Head of caudate nucleus (tissue), 42 donors: ENCODE results near the gene DNAJC10.
"Not testable (repeated sequence)": the region's sequence is repeated elsewhere in the genome, so short reads cannot be mapped to it uniquely, and the experiment has no call there.

Experiments used
- DNase-seq, 42 donors: peaks; one replicate each; pipeline versions ENCODE4 v3.0.0 to v3.0.0-alpha.2; 2020 to 2021; ENCODE audit warnings: mixed read lengths in 7 of 42
- intact Hi-C: fragments of 100-400 bp; cut with DNase I; formaldehyde crosslinking; loops from one replicate; pipeline ENCODE4 v1.15.0; 2022

DNAJC10 gene

GRCh38 chr2:182717816-182718215 lies 1.8 kb downstream of the DNAJC10 start:
- intact Hi-C loops = no loop called here
- no peak for DNase-seq

GRCh38 chr2:182718459-182718858 lies 2.4 kb downstream of the DNAJC10 start:
- intact Hi-C loops = no loop called here
- no peak for DNase-seq

- intact Hi-C loops, DNase-seq: not testable (repeated sequence)
These were observed 3.1 kb downstream of the DNAJC10 start for GRCh38 chr2:182719116-182719515.

GRCh38 chr2:182724656-182725055 lies 8.6 kb downstream of the DNAJC10 start:
- no peak for DNase-seq
- intact Hi-C loops = no loop called here

GRCh38 chr2:182726473-182726872 lies 10.4 kb downstream of the DNAJC10 start:
- no peak for DNase-seq
- intact Hi-C loops = no loop called here

- DNase-seq = no peak
- intact Hi-C loops = no loop called here
These were observed 12.0 kb downstream of the DNAJC10 start for GRCh38 chr2:182728014-182728413.

- intact Hi-C loops = no loop called here
- no peak for DNase-seq
These were observed 13.8 kb downstream of the DNAJC10 start for GRCh38 chr2:182729710-182730339.

- DNase-seq = no peak
- intact Hi-C loops = no loop called here
These were observed 14.4 kb downstream of the DNAJC10 start for GRCh38 chr2:182730486-182730885.

GRCh38 chr2:182732736-182733135 lies 16.7 kb downstream of the DNAJC10 start:
- intact Hi-C loops = no loop called here
- no peak for DNase-seq

- no peak for DNase-seq
- intact Hi-C loops = no loop called here
These were observed 17.5 kb downstream of the DNAJC10 start for GRCh38 chr2:182733572-182733971.

- DNase-seq, intact Hi-C loops: not testable (repeated sequence)
These were observed 20.8 kb downstream of the DNAJC10 start for GRCh38 chr2:182736856-182737255.

GRCh38 chr2:182740701-182741100 lies 24.6 kb downstream of the DNAJC10 start:
- intact Hi-C loops = no loop called here

GRCh38 chr2:182741620-182742019 lies 25.6 kb downstream of the DNAJC10 start:
- DNase-seq = no peak
- intact Hi-C loops = no loop called here

More at GRCh38 chr2:182740701-182741100, 24.6 kb downstream of the DNAJC10 start:
- no peak for DNase-seq

- intact Hi-C loops = no loop called here
- no peak for DNase-seq
These were observed 28.4 kb downstream of the DNAJC10 start for GRCh38 chr2:182744490-182744889.

GRCh38 chr2:182745061-182745460 lies 29.0 kb downstream of the DNAJC10 start:
- intact Hi-C loops = no loop called here
- no peak for DNase-seq

- DNase-seq, intact Hi-C loops: not testable (repeated sequence)
These were observed 29.8 kb downstream of the DNAJC10 start for GRCh38 chr2:182745894-182746293.

- no peak for DNase-seq
- intact Hi-C loops = no loop called here
These were observed 38.2 kb downstream of the DNAJC10 start for GRCh38 chr2:182754231-182754630.

GRCh38 chr2:182758379-182758778 lies 42.3 kb downstream of the DNAJC10 start:
- no peak for DNase-seq
- intact Hi-C loops = no loop called here

GRCh38 chr2:182761903-182762302 lies 45.8 kb downstream of the DNAJC10 start:
- peak in 19 of 42 donors; percentile 8 to 64 (median 20) for DNase-seq
- intact Hi-C loops = loop anchor here (10.0 kb wide), 1 partner anchor 213 kb away; no protein-coding TSS in a partner anchor

- intact Hi-C loops = loop anchor here (10.0 kb wide), 1 partner anchor 211 kb away; no protein-coding TSS in a partner anchor
- peak in 1 of 42 donors; percentile 24 for DNase-seq
These were observed 47.4 kb downstream of the DNAJC10 start for GRCh38 chr2:182763311-182763912.

GRCh38 chr2:182766626-182767025 lies 50.6 kb downstream of the DNAJC10 start:
- intact Hi-C loops = loop anchor here (10.0 kb wide), 1 partner anchor 208 kb away; no protein-coding TSS in a partner anchor
- no peak for DNase-seq
